SK-N-SH treated with all-trans-retinoic acid at 6 μM for 48 hours (cell line): ENCODE results near the gene MDFIC2.

Experiments used
- ATAC-seq: fragments of 200-7000 bp; cut with Tn5 transposase; 3 replicates; pipeline ENCODE4 v1.9.1; 2020; ENCODE audit warnings: mild to moderate bottlenecking, moderate library complexity
- ARNTL ChIP-seq: fragments of 450-650 bp; formaldehyde crosslinking; IDR thresholded peaks from 2 replicates; pipeline ENCODE4 v1.5.0; 2020; ENCODE audit warnings: low read depth, mild to moderate bottlenecking, moderate library complexity, borderline replicate concordance
- BACH2 ChIP-seq: fragments of 250-450 bp; sonication (Bioruptor Pico); IDR thresholded peaks from 2 replicates; pipeline ENCODE4 v1.9.0; 2021; ENCODE audit warnings: mild to moderate bottlenecking, borderline replicate concordance
- CREB5 ChIP-seq: fragments of 250-450 bp; sonication (Bioruptor Pico); IDR thresholded peaks from 2 replicates; pipeline ENCODE4 v1.5.1; 2020; ENCODE audit warnings: low read depth, mild to moderate bottlenecking, moderate library complexity
- ESRRG ChIP-seq: fragments of 250-450 bp; sonication (Bioruptor Pico); IDR thresholded peaks from 2 replicates; pipeline ENCODE4 v1.6.1; 2021; ENCODE audit warnings: mild to moderate bottlenecking
- GLIS3 ChIP-seq: fragments of 250-450 bp; sonication (Bioruptor Pico); IDR thresholded peaks from 2 replicates; pipeline ENCODE4 v1.5.0; 2020; ENCODE audit warnings: mild to moderate bottlenecking, moderate library complexity
- ISL1 ChIP-seq: fragments of 250-450 bp; sonication (Bioruptor Pico); IDR thresholded peaks from 2 replicates; pipeline ENCODE4 v2.1.2; 2022; ENCODE audit warnings: mild to moderate bottlenecking, moderate library complexity
- OSR1 ChIP-seq: fragments of 250-450 bp; sonication (Bioruptor Pico); IDR thresholded peaks from 2 replicates; pipeline ENCODE4 v1.8.0; 2022; ENCODE audit warnings: moderate library complexity, mild to moderate bottlenecking, inconsistent platforms
- PATZ1 ChIP-seq: fragments of 250-450 bp; sonication (Bioruptor Pico); IDR thresholded peaks from 2 replicates; pipeline ENCODE4 v1.8.0; 2020; ENCODE audit warnings: mild to moderate bottlenecking, moderate library complexity, borderline replicate concordance
- POU6F1 ChIP-seq: fragments of 250-450 bp; sonication (Bioruptor Pico); IDR thresholded peaks from 2 replicates; pipeline ENCODE4 v1.8.0; 2021; ENCODE audit warnings: low read depth, mild to moderate bottlenecking, moderate library complexity, borderline replicate concordance
- PPARA ChIP-seq: fragments of 250-450 bp; sonication (Bioruptor Pico); IDR thresholded peaks from 2 replicates; pipeline ENCODE4 v1.5.0; 2020; ENCODE audit warnings: mild to moderate bottlenecking, borderline replicate concordance
- RARB ChIP-seq: fragments of 250-450 bp; sonication (Bioruptor Pico); IDR thresholded peaks from 2 replicates; pipeline ENCODE4 v1.8.0; 2021; ENCODE audit warnings: mild to moderate bottlenecking, moderate library complexity
- SNAI2 ChIP-seq: fragments of 250-450 bp; sonication (Bioruptor Pico); IDR thresholded peaks from 2 replicates; pipeline ENCODE4 v1.5.0; 2020; ENCODE audit warnings: mild to moderate bottlenecking, moderate library complexity
- TCF4 ChIP-seq: fragments of 250-450 bp; sonication (Bioruptor Pico); IDR thresholded peaks from 2 replicates; pipeline ENCODE4 v1.8.0; 2021; ENCODE audit warnings: mild to moderate bottlenecking, moderate library complexity, borderline replicate concordance
- TOX ChIP-seq: fragments of 250-450 bp; sonication (Bioruptor Pico); IDR thresholded peaks from 2 replicates; pipeline ENCODE4 v1.8.0; 2021; ENCODE audit warnings: mild to moderate bottlenecking, moderate library complexity, borderline replicate concordance
- ZC3H10 ChIP-seq: fragments of 250-450 bp; sonication (Bioruptor Pico); IDR thresholded peaks from 2 replicates; pipeline ENCODE4 v1.5.1; 2021; ENCODE audit warnings: mild to moderate bottlenecking, moderate library complexity
- ZFP3 ChIP-seq: fragments of 250-450 bp; sonication (Bioruptor Pico); IDR thresholded peaks from 2 replicates; pipeline ENCODE4 v1.5.0; 2020; ENCODE audit warnings: mild to moderate bottlenecking, moderate library complexity
- ZFP30 ChIP-seq: fragments of 450-650 bp; formaldehyde crosslinking; IDR thresholded peaks from 2 replicates; pipeline ENCODE4 v1.5.0; 2022; ENCODE audit warnings: mild to moderate bottlenecking, moderate library complexity
- ZNF565 ChIP-seq: fragments of 450-650 bp; formaldehyde crosslinking; conservative IDR thresholded peaks from 2 replicates; pipeline ENCODE4 v1.5.0; 2020; ENCODE audit warnings: low read depth, mild to moderate bottlenecking, moderate library complexity
- ZNF70 ChIP-seq: fragments of 450-650 bp; formaldehyde crosslinking; IDR thresholded peaks from 2 replicates; pipeline ENCODE4 v1.5.0; 2020; ENCODE audit warnings: mild to moderate bottlenecking, moderate library complexity
- ZNF8 ChIP-seq: fragments of 450-650 bp; formaldehyde crosslinking; IDR thresholded peaks from 2 replicates; pipeline ENCODE4 v1.5.0; 2020; ENCODE audit warnings: mild to moderate bottlenecking, moderate library complexity
- TF ChIP-seq, protein P1 (sequence below): fragments of 250-450 bp; sonication (Bioruptor Pico); IDR thresholded peaks from 2 replicates; pipeline ENCODE4 v1.5.0; 2020; ENCODE audit warnings: mild to moderate bottlenecking, moderate library complexity
- TF ChIP-seq, protein P2 (sequence below): fragments of 250-450 bp; sonication (Bioruptor Pico); IDR thresholded peaks from 2 replicates; pipeline ENCODE4 v1.5.1; 2021; ENCODE audit warnings: mild to moderate bottlenecking, moderate library complexity

The MDFIC2 gene

GRCh38 chr3:70156808-70157207, 155.6 kb downstream of the MDFIC2 start:
- TF ChIP-seq ARNTL (CRISPR knock-in tag), result no peak
- TF ChIP-seq ZFP3 (CRISPR knock-in tag), result no peak
- TF ChIP-seq ESRRG (CRISPR knock-in tag), result no peak
- TF ChIP-seq POU6F1 (CRISPR knock-in tag), result no peak
- no peak for TF ChIP-seq ISL1 (CRISPR knock-in tag)
- TF ChIP-seq ZNF70 (CRISPR knock-in tag), result no peak
- no peak for TF ChIP-seq ZFP30 (CRISPR knock-in tag)
- no peak for TF ChIP-seq ZC3H10 (CRISPR knock-in tag)
- no peak for TF ChIP-seq SNAI2 (CRISPR knock-in tag)
- TF ChIP-seq, protein P1, sequence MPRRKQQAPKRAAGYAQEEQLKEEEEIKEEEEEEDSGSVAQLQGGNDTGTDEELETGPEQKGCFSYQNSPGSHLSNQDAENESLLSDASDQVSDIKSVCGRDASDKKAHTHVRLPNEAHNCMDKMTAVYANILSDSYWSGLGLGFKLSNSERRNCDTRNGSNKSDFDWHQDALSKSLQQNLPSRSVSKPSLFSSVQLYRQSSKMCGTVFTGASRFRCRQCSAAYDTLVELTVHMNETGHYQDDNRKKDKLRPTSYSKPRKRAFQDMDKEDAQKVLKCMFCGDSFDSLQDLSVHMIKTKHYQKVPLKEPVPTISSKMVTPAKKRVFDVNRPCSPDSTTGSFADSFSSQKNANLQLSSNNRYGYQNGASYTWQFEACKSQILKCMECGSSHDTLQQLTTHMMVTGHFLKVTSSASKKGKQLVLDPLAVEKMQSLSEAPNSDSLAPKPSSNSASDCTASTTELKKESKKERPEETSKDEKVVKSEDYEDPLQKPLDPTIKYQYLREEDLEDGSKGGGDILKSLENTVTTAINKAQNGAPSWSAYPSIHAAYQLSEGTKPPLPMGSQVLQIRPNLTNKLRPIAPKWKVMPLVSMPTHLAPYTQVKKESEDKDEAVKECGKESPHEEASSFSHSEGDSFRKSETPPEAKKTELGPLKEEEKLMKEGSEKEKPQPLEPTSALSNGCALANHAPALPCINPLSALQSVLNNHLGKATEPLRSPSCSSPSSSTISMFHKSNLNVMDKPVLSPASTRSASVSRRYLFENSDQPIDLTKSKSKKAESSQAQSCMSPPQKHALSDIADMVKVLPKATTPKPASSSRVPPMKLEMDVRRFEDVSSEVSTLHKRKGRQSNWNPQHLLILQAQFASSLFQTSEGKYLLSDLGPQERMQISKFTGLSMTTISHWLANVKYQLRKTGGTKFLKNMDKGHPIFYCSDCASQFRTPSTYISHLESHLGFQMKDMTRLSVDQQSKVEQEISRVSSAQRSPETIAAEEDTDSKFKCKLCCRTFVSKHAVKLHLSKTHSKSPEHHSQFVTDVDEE (CRISPR knock-in tag), result no peak
- TF ChIP-seq TCF4 (CRISPR knock-in tag), result no peak
- no peak for TF ChIP-seq OSR1 (CRISPR knock-in tag)
- TF ChIP-seq CREB5 (CRISPR knock-in tag), result no peak
- TF ChIP-seq PATZ1, result no peak
- no peak for TF ChIP-seq GLIS3 (CRISPR knock-in tag)
- no peak for TF ChIP-seq RARB (CRISPR knock-in tag)

DNA sequence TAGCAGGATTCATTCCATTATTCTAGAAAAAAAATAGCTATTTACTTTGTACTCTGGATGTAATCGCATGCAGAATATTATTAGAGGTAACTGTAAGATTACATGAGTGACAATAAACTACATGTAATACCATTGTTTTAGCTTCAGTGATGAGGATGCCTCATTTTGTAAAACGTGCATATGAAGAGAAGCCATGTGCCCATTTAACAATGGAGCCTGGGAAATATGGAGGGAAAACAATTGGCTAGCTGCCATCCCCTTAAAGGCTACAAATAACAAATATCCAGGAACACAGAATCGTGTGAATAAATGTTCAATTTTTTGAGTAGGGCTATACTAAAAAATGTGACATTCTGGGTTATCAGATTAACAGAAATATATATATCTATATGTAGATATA, 161.8 kb downstream of the MDFIC2 start:
- no peak for ATAC-seq

More at GRCh38 chr3:70156808-70157207, 155.6 kb downstream of the MDFIC2 start:
- no peak for ATAC-seq

DNA sequence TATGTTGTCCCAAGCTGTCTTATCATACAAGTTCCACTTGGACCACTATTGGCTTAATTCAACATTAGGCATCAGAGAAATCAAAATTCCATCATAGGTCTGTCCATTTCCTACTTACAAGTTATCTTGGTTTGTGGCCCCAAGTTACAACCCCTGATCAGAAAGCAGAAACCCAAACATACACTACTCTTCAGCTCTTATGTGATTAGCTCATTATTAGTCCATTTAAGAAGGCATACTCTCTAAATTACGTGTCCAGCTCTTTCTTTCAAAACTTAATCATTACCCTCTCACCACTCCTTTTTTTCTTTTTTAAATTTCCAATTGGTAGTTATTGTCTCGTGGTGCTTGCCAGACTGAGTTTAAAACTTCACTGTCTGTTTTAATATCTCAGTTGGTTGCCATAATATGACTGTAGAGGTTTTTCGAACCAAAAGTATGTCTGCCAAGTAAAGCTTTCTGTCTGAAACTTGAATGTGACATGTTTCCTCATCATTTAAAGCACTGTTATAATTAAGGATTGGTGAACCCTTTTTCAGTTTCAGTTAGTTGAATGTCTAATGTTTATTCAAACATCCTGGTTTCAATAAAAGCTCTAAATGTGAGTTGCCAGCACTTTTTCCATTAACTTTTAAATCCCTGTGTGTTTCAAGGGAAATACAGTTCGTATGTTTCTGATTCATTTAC, 162.6 kb downstream of the MDFIC2 start:
- ATAC-seq, result no peak
- TF ChIP-seq PPARA (CRISPR knock-in tag), result no peak
- TF ChIP-seq CREB5 (CRISPR knock-in tag), result no peak
- no peak for TF ChIP-seq ZNF565
- TF ChIP-seq ZC3H10 (CRISPR knock-in tag), result no peak
- no peak for TF ChIP-seq ZNF8
- no peak for TF ChIP-seq ZFP30 (CRISPR knock-in tag)
- TF ChIP-seq, protein P1 (CRISPR knock-in tag), result no peak
- TF ChIP-seq ZNF70 (CRISPR knock-in tag), result no peak
- no peak for TF ChIP-seq GLIS3 (CRISPR knock-in tag)
- TF ChIP-seq BACH2 (CRISPR knock-in tag), result no peak
- no peak for TF ChIP-seq SNAI2 (CRISPR knock-in tag)
- TF ChIP-seq PATZ1, result no peak
- TF ChIP-seq, protein P2, sequence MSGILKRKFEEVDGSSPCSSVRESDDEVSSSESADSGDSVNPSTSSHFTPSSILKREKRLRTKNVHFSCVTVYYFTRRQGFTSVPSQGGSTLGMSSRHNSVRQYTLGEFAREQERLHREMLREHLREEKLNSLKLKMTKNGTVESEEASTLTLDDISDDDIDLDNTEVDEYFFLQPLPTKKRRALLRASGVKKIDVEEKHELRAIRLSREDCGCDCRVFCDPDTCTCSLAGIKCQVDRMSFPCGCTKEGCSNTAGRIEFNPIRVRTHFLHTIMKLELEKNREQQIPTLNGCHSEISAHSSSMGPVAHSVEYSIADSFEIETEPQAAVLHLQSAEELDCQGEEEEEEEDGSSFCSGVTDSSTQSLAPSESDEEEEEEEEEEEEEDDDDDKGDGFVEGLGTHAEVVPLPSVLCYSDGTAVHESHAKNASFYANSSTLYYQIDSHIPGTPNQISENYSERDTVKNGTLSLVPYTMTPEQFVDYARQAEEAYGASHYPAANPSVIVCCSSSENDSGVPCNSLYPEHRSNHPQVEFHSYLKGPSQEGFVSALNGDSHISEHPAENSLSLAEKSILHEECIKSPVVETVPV (CRISPR knock-in tag), result no peak
- TF ChIP-seq TOX (CRISPR knock-in tag), result no peak

More for the DNA sequence above, 161.8 kb downstream of the MDFIC2 start:
- TF ChIP-seq PPARA (CRISPR knock-in tag), result no peak
